ENCODE data around the gene ACOX3. TPM values are rescaled to one million over a fixed set of nuclear protein-coding genes. Genes with fewer than 3 reads are reported as not detected.

ACOX3 gene
- polyA plus RNA-seq, 3 donors, result 3.8 to 16.8 (median 13.3) TPM

DNA sequence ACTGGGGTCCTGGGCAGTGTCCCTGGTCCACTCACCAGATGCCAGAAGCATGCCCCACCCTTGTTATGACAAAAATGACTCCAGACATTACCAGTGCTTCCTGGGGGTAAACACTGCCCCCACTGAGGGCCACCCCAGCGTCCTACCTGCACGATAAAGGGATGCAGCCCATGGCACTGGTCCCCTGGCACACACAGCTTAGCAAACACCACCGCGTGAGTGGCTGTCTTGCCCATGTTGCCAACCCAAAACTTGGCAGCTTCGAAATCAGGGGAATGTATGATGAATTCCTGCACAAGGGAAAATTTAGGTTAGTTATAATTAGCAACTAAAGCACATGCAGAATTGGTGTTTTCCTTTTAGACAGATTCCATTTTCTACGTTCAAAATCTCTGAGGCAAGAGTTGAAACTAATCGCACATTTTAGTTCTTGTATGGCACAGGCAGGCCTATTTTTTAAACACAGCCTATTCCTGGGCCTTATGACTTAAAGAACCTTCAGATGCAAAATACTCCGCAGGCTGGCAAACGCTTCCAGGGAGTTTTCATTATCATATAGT lies 30.4 kb downstream of the ACOX3 start:
- no peaks in the 10 kb centered on the region for H3K27me3 ChIP-seq (ENCODE audit: control insufficient read depth in 2 of 2, insufficient read depth in 2 of 2, low read length in 2 of 2)
- no peak overlapping the region for H3K4me3 ChIP-seq (replicated peaks in 1 of 3; ENCODE audit: low read depth in 2 of 3, low read length in 3 of 3)
- TF ChIP-seq, protein P1, sequence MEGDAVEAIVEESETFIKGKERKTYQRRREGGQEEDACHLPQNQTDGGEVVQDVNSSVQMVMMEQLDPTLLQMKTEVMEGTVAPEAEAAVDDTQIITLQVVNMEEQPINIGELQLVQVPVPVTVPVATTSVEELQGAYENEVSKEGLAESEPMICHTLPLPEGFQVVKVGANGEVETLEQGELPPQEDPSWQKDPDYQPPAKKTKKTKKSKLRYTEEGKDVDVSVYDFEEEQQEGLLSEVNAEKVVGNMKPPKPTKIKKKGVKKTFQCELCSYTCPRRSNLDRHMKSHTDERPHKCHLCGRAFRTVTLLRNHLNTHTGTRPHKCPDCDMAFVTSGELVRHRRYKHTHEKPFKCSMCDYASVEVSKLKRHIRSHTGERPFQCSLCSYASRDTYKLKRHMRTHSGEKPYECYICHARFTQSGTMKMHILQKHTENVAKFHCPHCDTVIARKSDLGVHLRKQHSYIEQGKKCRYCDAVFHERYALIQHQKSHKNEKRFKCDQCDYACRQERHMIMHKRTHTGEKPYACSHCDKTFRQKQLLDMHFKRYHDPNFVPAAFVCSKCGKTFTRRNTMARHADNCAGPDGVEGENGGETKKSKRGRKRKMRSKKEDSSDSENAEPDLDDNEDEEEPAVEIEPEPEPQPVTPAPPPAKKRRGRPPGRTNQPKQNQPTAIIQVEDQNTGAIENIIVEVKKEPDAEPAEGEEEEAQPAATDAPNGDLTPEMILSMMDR (IDR thresholded peaks at IDR 0.05), result no peak
- peaks cover 55 to 64% of the 10 kb centered on the region in 2 donors for H3K36me3 Mint-ChIP-seq
- H3K9me3 ChIP-seq (replicated peaks in 1 of 2; ENCODE audit: control insufficient read depth in 1 of 2, insufficient read depth in 1 of 2, low read length in 2 of 2), result no peaks in the 10 kb centered on the region
- no peaks in the 10 kb centered on the region for H3K79me2 ChIP-seq (ENCODE audit: insufficient read depth, low read length)
- peaks cover 0 to 4% (median 0%) of the 10 kb centered on the region in 3 donors for H3K27me3 Mint-ChIP-seq (ENCODE audit: low read depth in 3 of 3)
- intact Hi-C loops (cut with micrococcal nuclease), result no loop called here
- H3K27ac ChIP-seq (ENCODE audit: low read depth in 1 of 2, low read length in 2 of 2), result no peak overlapping the region
- no peak overlapping the region for H3K9ac ChIP-seq (ENCODE audit: insufficient read depth, low read length, poor library complexity, severe bottlenecking)
- H3K36me3 ChIP-seq (replicated peaks in 1 of 2; ENCODE audit: control insufficient read depth in 1 of 2, insufficient read depth in 2 of 2, low read length in 2 of 2), result peaks cover 43 to 54% of the 10 kb centered on the region in 2 donors
- no peaks in the 10 kb centered on the region for H4K20me1 ChIP-seq (ENCODE audit: insufficient read depth, low read length)
- 92% methylated on average over 4 of the region's 9 CpGs for WGBS (ENCODE audit: insufficient coverage)
- H3K4me1 ChIP-seq (ENCODE audit: control insufficient read depth in 1 of 2, insufficient read depth in 2 of 2, low read length in 2 of 2), result peaks cover 4 to 18% of the 10 kb centered on the region in 2 donors
- no peak overlapping the region for H3K27ac Mint-ChIP-seq
- H3K4me2 ChIP-seq (replicated peaks; ENCODE audit: extremely low read depth, low read length, poor library complexity, severe bottlenecking), result no peak overlapping the region
- no peak overlapping the region for H2AFZ ChIP-seq (ENCODE audit: insufficient read depth, low read depth, low read length, poor library complexity, severe bottlenecking)
- DNase-seq, result no peak
- H3K9me3 Mint-ChIP-seq, result peaks cover 0 to 2% (median 0%) of the 10 kb centered on the region in 7 donors
- no peak overlapping the region for H3K4me3 Mint-ChIP-seq
- peaks cover 12% of the 10 kb centered on the region for H3K4me1 Mint-ChIP-seq

DNA sequence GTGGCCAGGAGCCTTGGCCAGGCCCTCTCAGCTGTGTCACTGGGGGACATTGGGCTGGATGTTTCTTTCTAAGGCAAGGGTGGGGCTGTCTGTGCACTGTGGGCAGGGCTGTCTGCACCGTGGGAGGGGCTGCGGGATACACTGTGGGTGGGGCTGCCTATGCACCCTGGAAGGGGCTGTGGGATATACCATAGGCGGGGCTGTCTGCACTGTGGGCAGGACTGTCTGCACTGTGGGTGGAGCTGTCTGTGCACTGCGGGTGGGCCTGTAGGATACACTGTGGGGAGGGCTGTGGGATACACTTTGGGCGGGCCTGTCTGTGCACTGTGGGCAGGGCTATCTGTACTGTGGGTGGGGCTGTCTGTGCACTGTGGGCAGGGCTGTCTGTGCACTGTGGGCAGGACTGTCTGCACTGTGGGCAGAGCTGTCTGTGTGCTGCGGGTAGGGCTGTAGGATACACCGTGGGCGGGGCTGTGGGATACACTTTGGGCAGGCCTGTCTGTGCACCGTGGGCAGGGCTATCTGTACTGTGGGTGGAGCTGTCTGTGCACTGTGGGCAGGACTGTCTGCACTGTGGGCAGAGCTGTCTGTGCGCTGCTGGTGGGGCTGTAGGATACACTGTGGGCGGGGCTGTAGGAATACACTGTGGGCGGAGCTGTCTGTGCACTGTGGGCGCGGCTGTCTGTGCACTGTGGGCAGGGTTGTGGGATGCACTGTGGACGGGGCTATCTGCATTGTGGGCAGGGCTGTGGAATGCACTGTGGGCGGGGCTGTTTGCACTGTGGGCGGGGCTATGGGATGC lies 31.1 kb downstream of the ACOX3 start:
- TF ChIP-seq, protein P1 (IDR thresholded peaks at IDR 0.05), result no peak
- Mint-ChIP-seq H3K9me3 (peaks cover 0 to 2% (median 0%) of the 10 kb centered on the region in 7 donors), H3K27ac (peak overlapping the region in 4 of 7 donors; percentile 14 to 58 (median 32)), H3K4me1 (peaks cover 12% of the 10 kb centered on the region), H3K27me3 (ENCODE audit: low read depth in 3 of 3) (peaks cover 0 to 4% (median 0%) of the 10 kb centered on the region in 3 donors), H3K36me3 (peaks cover 55 to 64% of the 10 kb centered on the region in 2 donors), H3K4me3 (no peak overlapping the region)
- peak overlapping the region; percentile 15 for H3K9ac ChIP-seq (ENCODE audit: insufficient read depth, low read length, poor library complexity, severe bottlenecking)
- DNase-seq, result peak in 1 of 3 donors; percentile 17
- intact Hi-C loops (cut with micrococcal nuclease), result no loop called here
- no peak overlapping the region for H3K4me3 ChIP-seq (replicated peaks in 1 of 3; ENCODE audit: low read depth in 2 of 3, low read length in 3 of 3)
- H3K79me2 ChIP-seq (ENCODE audit: insufficient read depth, low read length), result no peaks in the 10 kb centered on the region
- H3K4me1 ChIP-seq (ENCODE audit: control insufficient read depth in 1 of 2, insufficient read depth in 2 of 2, low read length in 2 of 2), result peaks cover 4 to 18% of the 10 kb centered on the region in 2 donors
- no peak overlapping the region for H3K4me2 ChIP-seq (replicated peaks; ENCODE audit: extremely low read depth, low read length, poor library complexity, severe bottlenecking)
- H3K36me3 ChIP-seq (replicated peaks in 1 of 2; ENCODE audit: control insufficient read depth in 1 of 2, insufficient read depth in 2 of 2, low read length in 2 of 2), result peaks cover 38 to 54% of the 10 kb centered on the region in 2 donors
- H4K20me1 ChIP-seq (ENCODE audit: insufficient read depth, low read length), result no peaks in the 10 kb centered on the region
- H3K27me3 ChIP-seq (ENCODE audit: control insufficient read depth in 2 of 2, insufficient read depth in 2 of 2, low read length in 2 of 2), result no peaks in the 10 kb centered on the region
- H3K9me3 ChIP-seq (replicated peaks in 1 of 2; ENCODE audit: control insufficient read depth in 1 of 2, insufficient read depth in 1 of 2, low read length in 2 of 2), result no peaks in the 10 kb centered on the region
- H2AFZ ChIP-seq (ENCODE audit: insufficient read depth, low read depth, low read length, poor library complexity, severe bottlenecking), result no peak overlapping the region
- WGBS (ENCODE audit: insufficient coverage), result 79% methylated on average over 15 of the region's 17 CpGs
- H3K27ac ChIP-seq (ENCODE audit: low read depth in 1 of 2, low read length in 2 of 2), result no peak overlapping the region
